ENCODE measurements around the gene WWTR1.

WWTR1 gene

DNA sequence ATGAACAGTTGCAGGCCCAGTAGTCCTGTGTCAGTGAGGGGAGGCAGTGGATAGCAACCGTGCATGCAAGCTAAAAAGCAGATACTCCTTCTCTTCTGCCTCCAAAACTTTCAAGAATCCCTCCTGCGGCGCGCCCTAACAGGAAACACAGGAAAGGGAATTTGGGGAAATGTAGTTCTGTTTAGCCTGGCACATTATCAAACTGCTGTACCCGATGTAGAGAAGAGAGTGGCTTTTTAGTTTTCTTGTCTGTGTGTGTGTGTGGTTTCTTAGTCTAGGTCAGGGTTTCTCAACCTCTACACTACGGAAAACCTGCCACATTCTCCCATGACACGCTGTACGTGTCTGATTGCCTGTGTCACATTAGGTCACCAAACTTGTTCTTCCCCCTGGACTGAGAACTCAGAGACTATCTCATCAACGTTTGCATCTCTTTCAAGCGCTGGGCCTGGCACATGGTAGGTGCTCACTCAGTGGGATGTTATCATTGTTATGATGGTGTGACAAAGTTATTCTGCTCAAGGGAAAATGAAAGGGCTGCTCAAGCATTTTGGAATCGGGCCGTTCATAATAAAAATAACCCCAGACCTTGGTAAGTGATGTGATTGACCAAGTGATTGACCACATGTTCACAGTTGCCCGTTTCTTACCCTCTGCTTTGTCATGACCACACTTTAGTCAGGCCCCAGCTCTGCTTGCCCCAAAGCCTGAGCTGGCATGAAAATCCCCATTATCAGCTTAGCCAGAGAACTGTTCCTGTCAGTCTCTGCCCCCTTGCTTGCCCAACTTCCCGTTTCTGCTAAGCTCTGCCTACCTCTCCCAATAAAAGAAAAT is 150.1 kb downstream of the WWTR1 start:
- no peak for DNase-seq (ENCODE audit: insufficient read length, low spot score)
- FAIRE-seq: no peak

DNA sequence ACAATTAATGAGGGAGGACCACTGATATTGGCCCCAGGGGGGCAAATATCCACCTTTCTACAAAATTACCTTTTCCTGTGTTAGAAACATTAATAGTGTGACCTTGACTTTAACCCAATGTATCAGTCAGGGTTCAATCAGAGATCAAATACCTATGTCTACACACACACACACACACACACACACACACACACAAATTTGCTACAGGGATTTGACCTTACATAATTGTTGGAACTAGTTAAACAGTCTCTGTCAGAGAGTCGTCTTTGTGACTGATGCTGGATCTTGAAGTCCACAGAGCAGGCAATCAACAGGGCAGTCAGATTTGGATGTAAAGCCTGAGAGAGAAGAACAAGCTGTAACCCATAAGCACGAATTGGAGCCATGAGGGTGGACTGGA is 150.9 kb downstream of the WWTR1 start:
- DNase-seq (ENCODE audit: insufficient read length, low spot score) (no peak), FAIRE-seq (no peak)

DNA sequence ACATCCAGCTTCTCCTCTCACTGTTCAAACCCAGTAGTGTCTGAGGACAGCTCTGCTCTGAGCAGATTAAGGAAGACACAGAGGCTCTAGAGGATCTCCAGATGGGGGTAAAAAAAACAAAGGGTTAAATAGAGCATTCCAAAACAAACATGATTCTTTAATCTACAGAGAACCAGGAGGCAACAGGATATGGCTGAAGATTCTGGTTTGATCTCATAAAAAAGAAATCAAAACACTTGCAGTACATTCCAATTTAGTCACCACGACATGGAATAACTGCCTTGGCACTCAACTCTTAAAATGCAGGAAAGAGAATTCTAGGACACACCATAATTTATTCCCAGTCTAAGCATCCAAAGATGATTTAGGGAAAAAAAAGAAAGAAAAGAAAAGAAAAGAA is 151.3 kb downstream of the WWTR1 start:
- FAIRE-seq (no peak), DNase-seq (ENCODE audit: insufficient read length, low spot score) (no peak)

DNA sequence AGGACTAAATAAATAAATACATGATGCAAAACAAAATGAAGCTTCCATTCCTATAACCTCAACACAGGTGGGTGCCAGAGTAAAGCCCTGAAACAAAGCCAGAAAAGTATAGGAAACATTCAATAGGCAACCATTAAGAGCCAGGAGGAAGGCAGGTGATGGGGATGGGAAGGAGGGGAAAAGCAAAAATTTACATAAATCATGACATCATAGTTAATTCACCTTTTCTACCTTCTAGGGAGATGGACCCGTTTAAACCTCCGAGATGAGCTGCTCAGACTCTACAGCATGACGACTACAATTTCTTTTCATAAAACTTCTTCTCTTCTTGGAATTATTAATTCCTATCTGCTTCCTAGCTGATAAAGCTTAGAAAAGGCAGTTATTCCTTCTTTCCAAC is 155.4 kb downstream of the WWTR1 start:
- DNase-seq (ENCODE audit: insufficient read length, low spot score): no peak
- no peak for FAIRE-seq

DNA sequence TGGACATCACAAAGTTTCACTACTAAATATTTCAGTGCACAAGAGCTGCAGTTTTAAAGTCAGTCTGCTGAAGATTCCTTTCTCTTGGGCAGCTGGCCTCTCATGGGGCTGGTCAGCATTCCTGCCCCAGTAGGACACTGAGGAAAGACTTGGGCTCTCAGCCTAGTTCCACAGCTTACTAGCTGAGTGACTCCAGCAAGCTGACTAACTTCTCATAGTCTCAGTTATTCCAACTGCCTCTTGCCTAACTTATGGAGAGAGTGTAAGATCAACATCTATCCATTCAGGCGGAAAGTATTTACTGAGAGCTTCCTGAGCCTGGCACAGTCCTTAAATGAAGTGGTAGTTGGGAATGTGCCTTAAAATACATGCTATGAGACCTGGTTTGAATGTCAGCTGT is 156.3 kb downstream of the WWTR1 start:
- no peak for FAIRE-seq

DNA sequence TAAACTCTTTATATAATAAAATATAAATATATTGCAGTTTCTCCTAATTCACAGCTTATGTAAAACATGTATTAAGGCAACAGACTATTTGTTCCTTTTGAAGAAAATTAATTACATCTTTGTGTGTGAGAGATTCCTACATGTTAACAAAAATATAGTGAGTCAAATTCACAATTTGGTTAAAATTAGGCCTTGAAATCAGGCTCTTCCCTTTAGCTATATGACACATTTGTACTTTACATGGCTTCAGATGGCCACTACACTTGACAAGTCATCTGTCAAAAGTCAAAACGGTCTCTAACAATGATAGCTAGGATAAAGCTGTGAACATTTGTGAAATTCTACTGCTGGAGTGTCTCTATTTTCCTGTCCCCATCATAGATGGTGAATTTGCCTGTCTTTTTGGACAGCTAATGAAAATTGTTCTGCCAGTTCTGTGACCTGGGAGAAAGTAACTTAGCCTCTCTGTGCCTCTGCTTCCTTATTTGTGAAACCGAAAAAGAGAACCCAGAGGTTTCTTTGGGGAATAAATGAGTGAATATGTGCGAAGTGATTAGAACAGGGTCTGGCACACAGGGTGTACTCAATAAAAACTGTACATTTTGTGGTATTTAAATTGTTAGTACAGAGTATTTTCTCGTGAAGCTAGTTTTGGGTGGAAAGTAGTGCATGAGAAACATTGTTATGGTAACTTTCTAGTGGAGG is 159.7 kb downstream of the WWTR1 start:
- no peak for DNase-seq (ENCODE audit: insufficient read length, low spot score)
- no peak for FAIRE-seq

More for the DNA sequence above, 156.3 kb downstream of the WWTR1 start:
- no peak for DNase-seq (ENCODE audit: insufficient read length, low spot score)

DNA sequence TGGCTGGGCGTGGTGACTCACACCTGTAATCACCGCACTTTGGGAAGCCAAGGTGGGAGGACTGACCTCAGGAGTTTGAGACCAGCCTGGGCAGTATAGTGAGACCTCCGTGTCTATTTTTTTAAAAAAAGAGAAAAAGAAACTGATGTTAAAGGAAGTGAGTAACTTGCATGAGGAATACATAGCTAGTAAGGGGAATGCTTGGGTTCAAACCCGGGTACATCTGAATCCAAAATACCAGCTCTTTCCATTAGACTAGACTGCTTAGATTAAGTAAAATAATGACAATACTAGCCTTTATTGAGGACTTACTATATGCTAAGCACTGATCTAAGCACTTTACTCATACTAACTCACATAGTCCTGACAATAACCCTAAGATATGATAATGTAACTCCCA is 160.9 kb downstream of the WWTR1 start:
- FAIRE-seq (no peak), DNase-seq (ENCODE audit: insufficient read length, low spot score) (no peak)

DNA sequence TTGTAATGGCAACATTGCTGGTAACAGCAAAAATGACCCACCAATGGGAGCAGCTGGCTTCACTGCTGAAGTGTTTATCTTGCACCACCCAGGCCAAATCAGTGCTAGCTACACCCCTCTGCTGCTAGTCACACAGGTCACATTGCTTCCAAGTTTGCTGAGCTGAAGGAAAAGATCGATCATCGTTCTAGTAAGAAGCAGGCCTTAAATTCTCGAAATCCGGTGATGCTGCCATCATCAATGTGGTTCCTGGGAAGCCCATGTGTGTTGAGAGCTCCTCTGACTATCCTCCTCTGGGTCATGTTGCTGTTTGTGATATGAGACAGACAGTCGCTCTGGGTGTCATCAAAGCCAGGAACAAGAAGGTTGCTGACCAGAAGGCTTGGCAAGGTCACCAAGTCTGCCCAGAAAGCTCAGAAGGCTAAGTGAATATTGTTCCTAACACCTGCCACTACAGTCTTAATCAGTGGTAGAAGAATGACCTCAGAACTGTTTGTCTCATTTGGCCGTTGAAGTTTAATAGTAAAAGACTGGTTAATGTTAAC is 162.2 kb downstream of the WWTR1 start:
- DNase-seq (ENCODE audit: insufficient read length, low spot score) (no peak), FAIRE-seq (no peak)

DNA sequence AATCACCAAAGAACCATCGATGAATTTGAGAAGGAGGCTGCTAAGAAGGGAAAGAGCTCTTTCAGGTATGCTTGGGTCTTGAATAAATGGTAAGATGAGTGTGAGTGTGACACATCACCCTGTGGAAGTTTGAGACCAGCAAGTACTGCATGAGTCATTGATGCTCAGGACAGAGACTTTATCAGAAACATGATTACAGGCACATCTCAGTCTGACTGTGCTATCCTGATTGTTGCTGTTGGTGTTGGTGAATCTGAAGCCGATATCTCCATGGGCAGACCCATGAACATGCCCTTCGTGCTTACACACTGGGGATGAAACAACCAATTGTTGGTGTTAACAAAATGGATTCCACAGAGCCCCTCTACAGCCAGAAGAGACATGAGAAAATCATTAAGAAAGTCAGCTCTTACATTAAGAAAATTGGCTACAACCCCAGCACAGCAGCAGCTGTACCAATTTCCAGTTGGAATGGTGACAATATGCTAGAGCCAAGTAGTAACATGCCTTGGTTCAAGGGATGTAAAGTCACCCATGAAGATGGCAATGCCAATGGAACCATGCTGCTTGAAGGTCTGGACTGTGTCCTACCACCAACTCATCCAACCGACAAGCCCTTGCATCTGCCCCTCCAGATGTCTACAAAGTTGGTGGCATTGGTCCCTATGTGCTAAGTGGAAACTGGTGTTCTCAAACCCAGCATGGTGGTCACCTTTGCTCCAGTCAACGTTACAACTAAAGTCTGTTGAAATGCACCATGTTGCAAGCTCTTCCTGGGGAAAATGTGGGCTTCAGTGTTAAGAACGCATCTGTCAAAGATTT is 162.9 kb downstream of the WWTR1 start:
- FAIRE-seq: no peak
- no peak for DNase-seq (ENCODE audit: insufficient read length, low spot score)

DNA sequence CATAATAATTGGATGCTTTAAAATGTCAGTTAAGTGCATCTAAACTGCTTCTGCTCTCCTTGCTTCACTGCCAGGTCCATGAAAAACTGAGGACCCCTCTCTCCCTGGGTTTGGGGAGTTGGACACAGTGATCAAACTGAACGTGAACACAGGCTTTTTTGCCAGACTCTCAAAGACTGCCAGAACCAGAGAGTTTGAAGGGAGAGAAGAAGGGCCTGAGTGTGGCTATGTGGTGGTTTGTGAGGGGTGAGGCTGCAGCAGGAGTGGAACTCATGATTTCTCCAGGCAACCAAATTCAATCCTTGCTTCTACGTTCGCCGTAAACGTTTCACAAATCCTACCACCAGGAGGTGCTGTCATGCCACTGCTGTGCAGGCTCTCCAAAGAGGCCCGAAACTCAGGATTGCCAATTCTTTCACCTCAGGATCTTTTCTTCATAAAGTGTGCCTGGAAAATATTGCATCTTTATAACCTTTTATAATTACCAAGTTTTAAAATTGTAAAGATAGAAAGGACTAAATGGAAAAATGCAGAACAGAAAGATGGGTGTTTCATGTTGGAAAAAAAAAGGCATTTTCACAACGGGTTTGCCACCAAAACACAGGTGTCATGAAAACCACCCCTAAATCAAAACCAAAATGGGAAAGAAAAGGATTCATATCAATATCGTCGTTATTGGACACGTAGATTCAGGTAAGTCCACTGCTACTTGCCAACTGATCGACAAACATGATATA is 163.6 kb downstream of the WWTR1 start:
- no peak for FAIRE-seq
- peak; percentile 27 for DNase-seq (ENCODE audit: insufficient read length, low spot score)

DNA sequence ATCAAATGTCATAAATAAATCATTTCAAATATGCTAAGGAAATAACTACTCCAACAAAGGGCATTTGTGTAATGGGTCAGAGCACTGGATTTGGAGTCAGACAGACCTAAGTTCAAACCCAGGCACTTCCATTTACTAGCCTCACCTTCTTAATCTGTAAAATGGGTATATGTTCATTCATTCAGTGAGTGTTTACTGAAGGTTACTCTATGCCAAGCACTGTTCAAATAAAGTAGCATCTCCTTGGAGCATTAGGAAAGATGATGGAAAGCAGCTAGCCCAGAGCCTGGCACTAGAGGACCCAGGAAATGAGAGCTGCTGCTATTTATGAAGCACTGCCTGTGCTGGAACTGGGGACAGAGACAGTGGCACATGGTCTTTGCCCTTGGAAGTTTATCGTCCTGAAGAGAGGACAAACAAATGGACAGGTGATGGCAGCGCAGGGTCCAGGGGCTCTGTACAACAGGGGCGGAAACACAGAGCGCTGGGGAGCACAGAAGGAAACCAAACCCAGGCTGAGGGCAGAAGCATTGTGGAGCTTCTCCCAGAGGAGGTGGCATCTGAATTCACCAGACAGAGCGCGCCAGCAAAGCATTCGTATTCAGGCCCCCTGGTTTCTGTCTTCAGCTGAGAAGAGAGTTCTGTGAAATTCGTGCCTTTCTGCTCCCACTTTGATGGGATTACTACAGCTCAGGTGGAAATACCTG is 164.4 kb downstream of the WWTR1 start:
- DNase-seq (ENCODE audit: insufficient read length, low spot score) (no peak), FAIRE-seq (no peak)

DNA sequence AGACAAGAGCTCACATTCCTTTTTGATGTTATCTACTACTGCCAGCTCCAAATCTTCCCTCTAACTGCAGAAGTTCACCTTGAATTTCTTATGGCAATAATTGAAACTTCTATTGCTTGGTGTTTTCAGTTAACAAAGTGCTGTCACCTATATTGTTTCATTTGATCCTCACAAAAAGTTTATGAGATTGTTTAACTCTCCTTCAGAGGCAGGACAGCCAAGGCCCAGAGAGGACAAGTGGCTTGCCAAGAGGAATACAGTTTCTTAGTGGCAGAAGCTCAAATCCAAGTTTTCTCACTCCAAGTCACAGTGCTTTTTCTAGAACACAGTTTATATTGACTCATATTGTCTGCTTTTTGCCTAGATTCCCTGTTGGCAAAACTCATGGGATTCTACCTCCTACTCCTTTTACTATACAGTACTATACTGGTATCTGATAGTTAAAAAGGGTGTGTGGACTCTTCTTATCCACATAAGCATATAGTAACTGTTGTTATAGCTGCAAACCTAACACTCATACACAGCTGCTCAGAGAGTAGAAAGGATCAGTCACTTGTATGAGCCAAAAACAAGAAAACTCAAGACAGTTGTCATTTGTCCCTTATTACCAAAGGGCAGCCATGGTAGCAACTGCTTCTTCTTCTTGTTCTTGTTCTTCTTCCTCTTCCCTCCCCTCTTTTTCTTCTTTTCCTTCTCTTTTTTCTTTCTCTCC is 167.4 kb downstream of the WWTR1 start:
- FAIRE-seq (no peak), DNase-seq (ENCODE audit: insufficient read length, low spot score) (no peak)

DNA sequence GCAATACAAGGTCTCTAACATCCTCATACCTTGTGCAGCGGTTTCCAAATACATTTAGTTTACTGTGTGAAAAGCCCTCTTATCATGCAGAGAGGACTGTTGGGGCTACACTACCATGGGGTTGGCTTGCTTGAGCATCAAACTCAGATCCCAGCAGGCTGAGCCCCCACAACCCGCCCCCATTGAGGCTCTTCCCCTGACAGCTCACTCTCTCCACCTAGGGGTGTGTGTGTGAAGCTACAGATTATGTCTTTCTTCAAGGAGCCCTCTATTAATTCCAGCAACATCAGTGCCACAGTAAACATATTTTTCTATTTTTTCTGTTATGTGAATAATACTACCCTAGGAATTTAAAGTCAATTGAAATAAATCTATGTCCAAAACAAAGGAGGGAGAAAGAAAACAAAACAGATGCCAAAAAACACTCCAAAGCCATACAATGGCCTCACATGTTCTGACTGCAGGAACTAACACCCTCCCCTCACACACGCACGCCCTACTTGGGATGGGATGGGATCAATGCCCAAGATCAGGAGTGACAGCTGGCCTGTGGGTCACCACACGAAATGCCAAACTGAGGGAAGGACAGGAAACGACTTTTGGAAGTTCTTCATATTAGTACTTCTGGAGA is 168.7 kb downstream of the WWTR1 start:
- DNase-seq (ENCODE audit: insufficient read length, low spot score): no peak
- no peak for FAIRE-seq

DNA sequence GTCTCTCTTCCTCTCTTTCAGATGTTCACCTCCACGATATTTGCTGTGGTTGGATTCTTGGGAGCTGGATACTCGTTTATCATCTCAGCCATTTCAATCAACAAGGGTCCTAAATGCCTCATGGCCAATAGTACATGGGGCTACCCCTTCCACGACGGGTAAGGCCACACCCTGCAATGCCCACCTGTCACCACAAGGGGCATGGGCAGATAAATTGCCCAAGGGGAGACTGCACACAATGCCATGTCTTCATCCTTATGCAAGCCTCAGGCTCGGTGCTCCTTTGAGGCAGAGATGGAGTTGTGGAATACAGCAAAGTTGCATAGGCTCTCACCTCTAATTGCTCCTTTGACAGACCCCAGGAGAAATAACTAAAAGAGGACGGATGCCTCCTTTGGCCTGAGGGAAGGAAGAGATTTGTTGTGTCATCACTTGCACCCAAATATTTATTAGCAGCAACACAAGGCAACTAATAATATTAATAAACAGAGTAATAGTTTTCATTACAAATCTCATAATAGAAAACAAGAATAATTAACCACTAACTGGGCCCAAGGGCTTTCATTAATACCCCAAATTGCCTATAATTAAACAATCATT is 170.1 kb downstream of the WWTR1 start:
- DNase-seq (ENCODE audit: insufficient read length, low spot score): peak; percentile 9
- peak; percentile 33 for FAIRE-seq

DNA sequence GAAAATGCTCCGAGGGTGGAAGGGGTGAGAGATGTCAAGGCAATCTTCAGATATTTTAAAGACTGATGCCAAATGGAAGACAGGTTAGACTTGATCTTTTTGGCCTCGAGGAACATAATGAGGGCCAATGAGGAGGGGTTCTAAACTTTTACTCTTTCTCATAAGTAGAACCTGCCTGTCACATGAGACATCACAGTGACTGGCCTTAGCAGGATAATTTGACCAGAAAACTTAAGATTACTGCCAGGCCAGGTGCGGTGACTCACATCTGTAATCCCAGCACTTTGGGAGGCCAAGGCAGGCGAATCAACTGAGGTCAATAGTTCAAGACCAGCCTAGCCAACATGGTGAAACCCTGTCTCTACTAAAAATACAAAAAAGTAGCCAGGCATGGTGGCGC is 171.1 kb downstream of the WWTR1 start:
- no peak for DNase-seq (ENCODE audit: insufficient read length, low spot score)
- FAIRE-seq: no peak

DNA sequence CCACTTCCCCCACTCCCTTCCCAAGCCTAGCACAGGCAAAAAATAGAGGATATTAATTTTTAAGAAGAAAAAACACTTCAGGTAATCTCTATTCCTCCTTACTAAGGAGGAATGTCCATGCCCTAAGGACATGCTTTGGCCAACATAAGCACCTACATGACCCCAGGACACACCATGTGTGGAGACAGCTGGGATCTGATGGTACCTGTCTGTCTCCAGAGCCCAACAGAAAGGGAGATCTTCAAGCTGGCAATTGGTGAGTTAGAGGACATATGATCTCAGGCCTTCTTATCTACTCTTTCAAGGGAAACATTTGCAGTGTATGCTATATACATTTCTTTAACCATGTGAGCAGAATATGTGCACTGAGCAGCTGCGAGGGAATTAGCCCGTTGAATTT is 176.3 kb downstream of the WWTR1 start:
- DNase-seq (ENCODE audit: insufficient read length, low spot score) (no peak), FAIRE-seq (no peak)

DNA sequence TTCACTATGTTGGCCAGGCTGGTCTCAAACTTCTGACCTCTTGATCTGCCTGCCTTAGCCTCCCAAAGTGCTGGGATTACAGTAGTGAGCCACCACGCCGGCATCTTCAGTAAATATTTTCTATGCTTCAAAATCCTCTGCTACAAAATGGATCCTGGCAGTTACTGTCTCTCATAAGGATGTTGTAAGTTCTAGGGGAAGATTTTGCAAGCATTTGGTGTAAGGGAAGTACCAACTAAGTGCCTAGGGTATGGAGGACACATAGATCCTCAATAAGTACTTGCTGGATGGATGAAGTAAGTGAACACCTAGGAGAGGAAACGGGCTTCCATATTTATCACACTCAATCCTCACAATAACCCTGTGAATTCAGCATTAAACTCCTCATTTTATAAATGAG is 176.8 kb downstream of the WWTR1 start:
- FAIRE-seq (no peak), DNase-seq (ENCODE audit: insufficient read length, low spot score) (no peak)

DNA sequence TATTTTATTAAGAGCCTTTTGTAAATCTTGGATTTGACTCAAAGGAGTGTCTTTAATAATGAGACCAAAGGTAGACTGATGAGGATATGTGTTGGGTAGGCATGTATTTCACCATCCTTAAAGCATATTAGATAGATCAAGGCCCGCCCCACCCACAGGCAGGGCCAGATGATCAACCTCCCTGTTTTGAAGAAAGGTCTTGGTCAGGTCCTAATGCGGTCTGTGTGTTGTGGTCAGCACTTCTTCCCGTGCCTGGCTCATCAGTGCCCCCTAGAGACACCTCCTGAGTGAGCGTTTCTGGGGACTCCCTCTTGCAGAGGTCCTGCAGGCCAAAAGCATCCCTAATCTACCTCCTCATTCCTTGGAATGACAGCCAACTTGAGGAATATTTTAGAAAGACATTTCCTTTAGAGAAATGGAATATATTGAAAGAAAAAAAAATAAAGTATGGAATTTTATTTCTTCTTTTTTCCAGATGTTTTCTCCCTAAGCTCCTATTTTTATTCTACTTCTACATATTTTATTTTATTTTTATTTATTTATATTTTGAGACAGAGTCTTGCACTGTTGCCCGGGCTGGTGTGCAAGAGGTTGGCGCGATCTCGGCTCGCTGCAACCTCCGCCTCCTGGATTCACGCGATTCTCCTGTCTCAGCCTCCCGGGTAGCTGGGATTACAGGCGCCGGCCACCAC is 177.4 kb downstream of the WWTR1 start:
- FAIRE-seq: peak; percentile 90
- DNase-seq (ENCODE audit: insufficient read length, low spot score): peak; percentile 57

Measured in GM19239 (cell line).